ENCODE results near the gene UBD.

UBD gene

DNA sequence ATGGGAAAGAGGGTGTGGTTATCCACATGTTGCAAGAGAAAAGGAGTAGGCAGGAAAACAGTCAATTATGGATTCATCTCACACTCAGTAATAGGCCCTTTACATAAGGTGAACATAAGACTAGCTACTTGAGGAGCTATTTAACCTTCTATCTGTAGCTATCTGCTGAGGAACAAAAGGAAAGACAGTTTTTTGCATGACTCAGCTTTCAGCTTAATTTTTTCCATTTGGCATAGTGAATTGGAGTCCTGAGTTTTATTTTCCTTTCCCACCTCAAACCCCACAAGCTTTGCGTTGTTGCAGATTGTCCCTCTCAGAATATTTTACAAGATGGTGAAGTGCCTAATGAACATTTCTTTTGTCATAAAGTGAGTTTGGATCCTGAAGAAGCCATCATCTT, 32.4 kb downstream of the UBD start:
- no peak for TF ChIP-seq CTCF (IDR thresholded peaks at IDR 0.05)

DNA sequence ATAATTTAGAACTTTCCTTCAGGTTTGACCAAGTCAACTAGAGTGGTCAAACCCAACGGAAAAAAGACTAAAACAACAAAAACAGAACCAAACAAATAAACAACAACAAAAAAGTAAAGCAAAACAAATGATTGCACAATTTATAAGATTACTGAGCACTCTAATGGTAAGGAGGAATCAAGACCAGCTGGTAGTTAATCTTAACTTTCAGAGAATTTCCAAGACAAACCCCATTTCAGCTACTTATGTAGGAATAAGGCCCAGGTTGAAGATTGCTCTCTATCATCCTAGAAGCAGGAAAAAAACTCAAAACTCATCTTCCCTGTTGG, 34.3 kb downstream of the UBD start:
- no peak for TF ChIP-seq CTCF (IDR thresholded peaks at IDR 0.05)

GRCh38 chr6:29524444-29525310, 34.9 kb downstream of the UBD start:
- no peak for TF ChIP-seq CTCF (IDR thresholded peaks at IDR 0.05)

GRCh38 chr6:29524044-29524443, 35.5 kb downstream of the UBD start:
- TF ChIP-seq CTCF (IDR thresholded peaks at IDR 0.05): no peak

DNA sequence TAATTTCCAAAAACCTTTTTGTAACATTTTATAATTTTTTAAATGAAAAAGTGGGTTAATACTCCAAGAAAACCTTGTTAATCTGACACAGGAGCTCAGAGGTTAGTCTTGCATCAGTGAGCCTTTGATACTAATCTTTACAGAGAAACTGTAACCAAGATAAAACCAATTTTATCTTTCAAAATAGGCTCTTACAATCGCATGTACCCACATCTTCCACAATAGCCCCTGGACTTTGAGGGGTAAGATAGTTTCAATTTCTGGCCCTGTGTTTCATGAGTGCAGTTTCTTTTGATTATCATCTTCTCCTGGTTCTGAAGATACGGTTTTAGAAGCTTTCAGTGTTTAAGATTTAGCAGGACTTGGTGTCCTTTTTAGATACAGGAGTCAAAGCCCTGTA, 37.3 kb downstream of the UBD start:
- no peak for TF ChIP-seq CTCF (IDR thresholded peaks at IDR 0.05)

DNA sequence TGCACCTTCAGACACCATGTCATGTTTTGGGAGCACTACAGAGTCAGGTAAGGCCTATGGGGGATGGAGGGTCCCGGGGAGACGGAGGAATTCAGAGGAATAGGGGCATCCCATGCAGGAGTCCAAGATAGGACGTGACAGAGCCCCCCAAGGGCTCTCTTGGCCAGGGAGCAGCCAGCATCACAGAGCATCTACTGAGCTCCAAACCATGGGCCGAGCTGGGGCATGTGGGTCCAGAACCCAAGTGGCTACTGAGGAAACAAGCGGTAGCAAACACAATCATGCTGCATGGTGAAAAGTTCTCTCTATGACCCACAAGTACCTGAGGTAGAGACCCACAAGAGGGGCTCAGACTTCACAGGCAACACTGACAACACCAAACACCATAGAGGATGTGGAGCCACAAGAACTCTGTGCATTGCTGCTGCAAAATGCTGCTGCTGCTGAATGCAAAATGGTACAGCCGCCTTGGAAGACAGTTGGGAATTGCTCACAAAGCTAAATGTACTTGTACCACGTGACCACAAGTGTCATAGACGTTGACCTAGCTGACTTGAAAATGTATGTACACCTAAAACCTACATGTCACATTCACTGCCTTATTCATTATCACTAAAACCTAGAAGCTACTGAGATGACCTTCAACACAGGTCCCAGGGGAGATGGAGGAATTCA, 38.4 kb downstream of the UBD start:
- no peak for TF ChIP-seq CTCF (IDR thresholded peaks at IDR 0.05)

GRCh38 chr6:29520232-29520631, 39.3 kb downstream of the UBD start:
- TF ChIP-seq CTCF (IDR thresholded peaks at IDR 0.05): no peak

Measured in LNCAP (cell line).